Left ventricle myocardium inferior (tissue), 1 donor: Measurements from ENCODE around the gene PDE4B. TPM values are rescaled to one million over a fixed set of nuclear protein-coding genes. Genes with fewer than 3 reads are reported as not detected.
"Not testable (repeated sequence)": the region's sequence is repeated elsewhere in the genome, so short reads cannot be mapped to it uniquely, and the experiment has no call there.

ENCODE experiments used
- DNase-seq: peaks from one replicate; pipeline ENCODE4 v3.0.0-alpha.2; 2020
- H3K27ac ChIP-seq: fragments of 200-600 bp; replicated peaks from 2 replicates; pipeline ENCODE4 v1.8.0; 2021
- H3K27me3 ChIP-seq: fragments of 200-600 bp; 2 replicates; pipeline ENCODE4 v1.8.0; 2021; ENCODE audit warnings: low read depth
- H3K36me3 ChIP-seq: fragments of 200-600 bp; 2 replicates; pipeline ENCODE4 v1.8.0; 2021
- H3K4me1 ChIP-seq: fragments of 200-600 bp; 2 replicates; pipeline ENCODE4 v1.8.0; 2021
- H3K4me3 ChIP-seq: fragments of 200-600 bp; 2 replicates; pipeline ENCODE4 v1.8.0; 2021; ENCODE audit warnings: mild to moderate bottlenecking, moderate library complexity
- H3K9me3 ChIP-seq: fragments of 200-600 bp; replicated peaks from 2 replicates; pipeline ENCODE4 v1.8.0; 2021
- CTCF ChIP-seq: fragments of 200-600 bp; IDR thresholded peaks from 2 replicates; pipeline ENCODE4 v1.8.0; 2021; ENCODE audit warnings: antibody characterized with exemption, mild to moderate bottlenecking, borderline replicate concordance
- intact Hi-C: fragments of 100-400 bp; cut with micrococcal nuclease; formaldehyde crosslinking; loops from one replicate; pipeline ENCODE4 v1.11.0; 2022
- total RNA-seq: library from RNA; stranded (reverse); fragmentation: NEBNext Ultra II Directional; extraction: Animal tissue kit (Norgen Biotek cat#: 25700); gene quantifications from one replicate; pipeline ENCODE4 v1.2.1, GENCODE V29; 2021
- donor health status: DM: no; HTN: yes; CAD: no; lungs with severe emphysema.

The PDE4B gene
- total RNA-seq, 1 donor from 2014 or later, result 3.5 TPM

GRCh38 chr1:66003690-66004089 lies 211.0 kb downstream of the PDE4B start:
- intact Hi-C loops, result no loop called here
- no peak overlapping the region for H3K27ac ChIP-seq
- no peaks in the 10 kb centered on the region for H3K9me3 ChIP-seq

GRCh38 chr1:66006534-66006933 lies 213.8 kb downstream of the PDE4B start:
- H3K4me3 ChIP-seq, H3K27me3 ChIP-seq, H3K9me3 ChIP-seq, H3K36me3 ChIP-seq, H3K27ac ChIP-seq, H3K4me1 ChIP-seq, intact Hi-C loops, DNase-seq: not testable (repeated sequence)

More at GRCh38 chr1:66003690-66004089, 211.0 kb downstream of the PDE4B start:
- no peak overlapping the region for H3K4me3 ChIP-seq
- no peak for DNase-seq
- TF ChIP-seq CTCF, result no peak
- H3K36me3 ChIP-seq, result no peaks in the 10 kb centered on the region
- H3K4me1 ChIP-seq, result no peaks in the 10 kb centered on the region
- H3K27me3 ChIP-seq, result no peaks in the 10 kb centered on the region

- Histone ChIP-seq H3K36me3 (no peaks in the 10 kb centered on the region), H3K4me3 (no peak overlapping the region), H3K27me3 (no peaks in the 10 kb centered on the region), H3K9me3 (no peaks in the 10 kb centered on the region), H3K4me1 (no peaks in the 10 kb centered on the region), H3K27ac (no peak overlapping the region)
- intact Hi-C loops, result no loop called here
- TF ChIP-seq CTCF, result no peak
- no peak for DNase-seq
Observed at GRCh38 chr1:66012106-66012784, 219.6 kb downstream of the PDE4B start.

GRCh38 chr1:66013371-66013770 lies 220.7 kb downstream of the PDE4B start:
- no peaks in the 10 kb centered on the region for H3K9me3 ChIP-seq
- no peak for DNase-seq
- intact Hi-C loops, result no loop called here
- H3K27ac ChIP-seq, result no peak overlapping the region
- no peaks in the 10 kb centered on the region for H3K27me3 ChIP-seq
- H3K4me1 ChIP-seq, result no peaks in the 10 kb centered on the region
- H3K4me3 ChIP-seq, result no peak overlapping the region
- H3K36me3 ChIP-seq, result no peaks in the 10 kb centered on the region
- TF ChIP-seq CTCF, result no peak

- no peak for TF ChIP-seq CTCF
- Histone ChIP-seq H3K4me3 (no peak overlapping the region), H3K27me3 (no peaks in the 10 kb centered on the region), H3K36me3 (no peaks in the 10 kb centered on the region), H3K4me1 (no peaks in the 10 kb centered on the region), H3K27ac (no peak overlapping the region), H3K9me3 (peaks cover 5% of the 10 kb centered on the region)
- DNase-seq, result no peak
- intact Hi-C loops, result no loop called here
Observed at GRCh38 chr1:66022904-66023620, 230.4 kb downstream of the PDE4B start.

GRCh38 chr1:66025188-66025587 lies 232.5 kb downstream of the PDE4B start:
- TF ChIP-seq CTCF, result no peak

More at GRCh38 chr1:66025188-66025587, 232.5 kb downstream of the PDE4B start:
- H3K27ac ChIP-seq, result no peak overlapping the region
- no peaks in the 10 kb centered on the region for H3K4me1 ChIP-seq
- no peak for DNase-seq
- intact Hi-C loops, result no loop called here
- H3K36me3 ChIP-seq, result no peaks in the 10 kb centered on the region
- no peak overlapping the region for H3K4me3 ChIP-seq
- H3K9me3 ChIP-seq, result peaks cover 19% of the 10 kb centered on the region
- H3K27me3 ChIP-seq, result no peaks in the 10 kb centered on the region
